HG03280 (cell line): ENCODE data around the gene LARP1.

ENCODE experiments used
- ATAC-seq: cut with Tn5 transposase; IDR thresholded peaks from one replicate; pipeline ENCODE4 v1.9.1; 2021; ENCODE audit warnings: mild to moderate bottlenecking, moderate library complexity; ENCODE audit not compliant: unreplicated experiment

Gene LARP1

DNA sequence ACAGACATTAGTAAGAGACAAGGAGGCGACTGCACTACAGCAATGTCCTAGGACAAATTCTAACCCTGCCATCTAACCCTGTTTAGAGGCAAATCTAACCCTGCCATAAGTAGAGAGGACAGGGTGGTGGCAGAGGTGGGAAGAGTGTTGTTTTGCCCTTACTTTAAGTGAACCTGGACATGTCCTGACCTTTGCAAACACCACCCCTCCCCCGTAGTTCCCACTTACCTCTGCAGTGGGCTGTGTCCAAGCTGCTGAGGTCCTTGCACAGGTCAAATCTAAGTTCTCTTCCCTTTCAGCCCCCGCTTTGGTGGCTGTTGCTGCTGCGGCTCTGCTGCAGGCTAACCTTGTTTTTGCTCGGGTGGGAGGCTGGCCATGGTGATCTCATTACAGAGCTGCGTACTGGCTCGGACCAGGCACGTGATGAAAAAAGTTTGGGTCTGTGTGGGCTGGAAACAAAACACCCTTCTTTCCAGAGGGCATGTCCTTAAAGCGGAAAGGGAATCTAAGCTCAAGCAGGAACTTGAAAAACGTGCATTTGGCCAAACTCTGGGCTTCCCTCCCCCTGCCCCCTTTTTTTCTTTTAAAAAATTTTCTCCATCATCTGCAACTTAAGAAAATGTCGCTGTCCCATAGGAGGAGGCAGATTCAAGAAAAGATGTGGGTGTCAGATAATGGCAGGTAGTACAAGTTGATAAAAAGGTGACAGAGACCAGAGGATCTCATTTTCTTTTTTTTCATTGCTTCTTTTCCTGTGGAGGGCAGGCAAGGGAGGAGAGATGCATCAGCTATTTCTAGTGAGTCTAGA lies 95.3 kb downstream of the LARP1 start, which contains the start of gene FAXDC2:
Gene FAXDC2, minus strand, starts transcription at position 349 of the 808 bp plus-strand sequence. CDS start 12,425 bp downstream, outside the sequence.
- no peak for ATAC-seq

DNA sequence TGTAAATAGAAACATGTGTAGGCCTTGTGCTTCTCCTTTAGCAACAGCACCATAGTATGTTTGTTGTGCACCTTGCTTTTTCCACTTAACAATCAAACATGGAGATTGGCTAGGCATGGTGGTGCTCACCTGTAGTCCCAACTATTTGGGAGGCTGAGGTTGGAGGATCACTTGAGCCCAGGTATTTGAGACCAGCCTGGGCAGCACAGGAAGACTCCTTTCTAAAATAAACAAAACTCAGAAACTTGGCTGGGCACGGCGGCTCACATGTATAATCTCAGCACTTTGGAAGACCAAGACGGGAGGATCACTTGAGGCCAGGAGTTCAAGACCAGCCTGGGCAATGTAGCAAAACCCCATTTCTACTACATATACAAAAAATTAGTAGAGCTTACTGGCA lies 96.2 kb downstream of the LARP1 start:
- no peak for ATAC-seq

DNA sequence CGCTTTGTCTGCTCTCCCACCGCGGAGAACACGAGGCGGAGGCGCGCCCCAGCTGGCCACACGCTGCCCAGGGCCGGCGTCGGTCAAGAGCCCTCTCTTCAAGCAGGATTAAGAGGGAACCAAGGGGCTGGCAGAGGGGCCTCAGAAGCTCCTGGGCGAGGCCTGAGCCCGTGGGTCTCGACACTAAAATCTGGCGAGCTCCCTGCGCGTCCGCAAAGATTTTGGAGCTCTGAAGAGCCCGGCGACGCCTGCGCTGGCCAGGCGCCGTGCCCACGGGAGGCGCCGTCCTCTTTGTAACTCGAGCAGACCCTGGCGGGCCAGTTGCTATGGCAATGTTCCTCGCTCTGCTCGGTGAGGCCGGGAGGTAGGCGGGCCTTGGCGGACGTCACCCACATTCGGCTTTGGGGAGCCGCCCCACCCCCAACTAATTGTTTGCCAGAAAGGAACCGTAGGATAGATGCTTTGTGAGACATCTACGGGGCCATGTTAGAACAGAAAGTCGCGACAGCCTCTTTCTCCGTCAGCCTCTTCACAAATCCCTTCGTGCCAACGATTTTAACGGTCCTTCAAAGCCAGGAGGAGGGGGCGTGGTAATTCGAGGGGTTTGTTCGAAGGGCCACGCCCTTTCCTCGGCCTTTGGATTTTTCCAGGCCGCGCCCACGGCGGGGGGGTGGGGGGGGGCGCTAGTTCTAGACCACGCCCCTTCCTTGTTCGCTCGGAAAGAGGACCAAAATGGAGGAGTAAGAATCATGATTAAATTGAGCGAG lies 102.5 kb downstream of the LARP1 start:
- peak; percentile 64 for ATAC-seq

DNA sequence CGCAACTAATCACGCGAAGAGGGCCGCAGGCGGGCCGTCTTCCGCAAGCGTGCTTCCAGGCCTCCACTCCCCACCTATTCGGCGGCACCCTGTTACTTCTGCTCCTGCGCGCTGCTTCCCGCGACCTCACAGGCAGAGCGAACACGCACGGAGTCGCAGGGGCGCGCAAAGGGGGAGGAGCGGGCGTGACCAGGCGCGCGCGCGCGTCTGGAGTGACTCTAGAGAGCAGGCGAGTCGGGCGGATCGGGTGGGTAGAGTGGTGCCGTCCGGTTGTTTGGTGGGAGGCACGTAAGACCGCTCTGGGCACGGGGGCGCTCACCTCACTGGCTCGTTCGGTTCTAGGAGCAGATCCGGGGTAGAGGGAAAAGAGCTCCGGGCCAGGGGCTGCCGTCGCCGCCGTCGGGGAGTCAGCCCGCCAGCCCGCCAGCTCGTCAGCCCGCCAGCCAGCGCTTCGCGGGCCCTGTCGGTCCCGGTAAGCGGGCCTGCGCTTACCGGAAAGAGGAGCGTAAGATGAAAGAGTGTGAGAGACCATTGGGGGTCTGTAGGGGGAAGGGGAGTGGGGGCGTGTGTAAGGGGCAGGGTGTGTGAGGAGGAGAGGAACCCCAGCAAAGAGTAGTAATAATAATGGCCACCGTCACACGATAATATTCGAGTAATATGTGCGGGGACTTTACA lies 103.3 kb downstream of the LARP1 start, which contains the start of gene CNOT8:
Gene CNOT8, plus strand, starts transcription at position 331 of the 675 bp plus-strand sequence. CDS start 4,652 bp downstream, outside the sequence.
- peak; percentile 83 for ATAC-seq

DNA sequence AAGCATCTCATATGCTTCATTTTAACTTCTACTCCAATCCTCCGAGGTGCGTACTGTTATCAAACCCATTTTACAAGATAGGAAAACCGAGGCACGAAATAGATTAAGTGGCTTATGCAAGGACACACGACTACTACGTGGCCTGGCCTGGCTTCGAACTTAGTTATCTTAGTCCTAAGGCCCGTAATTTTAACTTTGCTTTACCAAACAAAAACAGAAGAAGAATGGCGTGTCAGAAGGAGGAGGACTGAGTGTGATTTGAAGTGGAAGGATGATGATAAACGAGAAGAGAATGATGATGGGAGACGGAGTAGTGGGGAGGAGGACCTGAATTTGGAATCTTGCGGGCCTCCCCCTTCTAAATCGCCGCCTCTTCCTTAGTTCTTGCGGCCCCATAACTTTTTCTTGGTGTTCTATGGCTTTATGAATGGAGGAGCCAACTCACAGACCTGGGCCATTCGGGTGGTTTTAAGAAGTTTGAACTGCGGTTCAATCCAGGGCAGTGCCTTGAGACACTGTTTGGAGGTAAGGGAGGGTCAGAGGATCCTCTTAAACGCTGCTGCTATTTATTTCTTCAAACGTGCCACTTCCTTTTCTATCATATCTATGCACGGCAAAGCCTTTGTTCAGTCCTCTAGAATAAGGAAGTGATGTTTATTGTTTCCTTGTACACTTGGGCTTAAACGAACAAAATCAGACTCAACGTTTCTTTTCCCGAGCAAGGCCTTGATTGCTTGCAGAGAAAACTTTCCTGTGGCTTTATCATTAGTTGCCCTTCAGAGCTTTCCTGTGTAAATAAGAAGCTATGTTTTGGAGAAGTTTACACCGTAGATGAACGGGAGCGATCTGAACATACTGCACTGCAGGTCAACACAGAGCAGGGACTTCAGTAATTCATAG lies 104.0 kb downstream of the LARP1 start:
- no peak for ATAC-seq

DNA sequence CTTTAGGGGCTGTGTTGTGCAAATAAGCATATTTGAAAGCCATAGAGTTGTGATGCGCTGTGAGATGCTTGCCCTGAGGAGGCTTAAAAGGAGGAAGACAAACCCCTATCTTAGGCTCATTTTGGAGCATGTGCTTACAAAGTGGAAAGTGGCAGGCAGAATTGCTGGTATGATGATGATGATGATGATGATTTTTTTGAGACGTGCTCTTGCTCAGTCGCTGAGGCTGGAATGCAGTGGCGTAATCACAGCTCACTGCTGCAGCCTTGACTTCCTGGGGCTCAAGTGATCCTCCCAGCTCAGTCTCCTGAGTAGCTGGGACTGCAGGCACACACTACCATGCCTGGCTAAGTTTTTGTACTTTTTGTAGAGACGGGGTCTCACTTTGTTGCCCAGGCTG lies 104.9 kb downstream of the LARP1 start:
- ATAC-seq, result no peak

DNA sequence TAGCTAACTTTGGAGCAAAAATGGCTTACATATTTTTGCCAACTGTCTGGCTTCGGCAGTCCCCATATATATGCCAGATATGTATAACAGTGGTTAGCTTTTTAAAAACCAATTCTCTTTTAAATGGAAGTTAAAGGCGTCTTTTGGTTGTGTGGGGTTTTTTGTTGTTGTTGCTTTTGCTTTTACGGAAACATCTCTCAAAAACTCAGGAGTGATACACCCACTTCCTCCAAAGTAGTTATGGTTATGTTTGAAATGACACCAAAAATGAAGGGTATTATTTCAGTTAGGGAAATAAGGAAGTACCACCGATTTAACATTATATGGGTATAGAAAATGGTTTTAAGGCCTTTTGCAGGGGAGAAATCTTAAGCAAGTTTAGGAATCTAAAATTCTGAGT lies 105.6 kb downstream of the LARP1 start:
- no peak for ATAC-seq

DNA sequence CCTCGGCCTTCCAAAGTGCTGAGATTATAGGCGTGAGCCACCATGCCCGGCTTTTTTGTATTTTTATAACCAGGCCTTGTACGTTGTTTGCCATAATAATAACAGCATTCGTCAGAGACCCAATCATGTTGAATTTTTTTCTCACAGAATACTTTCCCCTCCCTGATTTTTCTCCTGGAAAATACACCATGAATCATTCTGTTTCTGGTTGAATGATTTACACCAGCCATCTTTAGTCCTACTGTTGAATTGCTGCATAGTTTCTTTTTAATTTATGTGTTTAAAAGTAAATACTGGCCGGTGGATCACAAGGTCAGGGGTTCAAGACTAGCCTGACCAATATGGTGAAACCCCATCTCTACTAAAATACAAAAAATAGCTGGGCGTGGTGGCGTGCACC lies 106.8 kb downstream of the LARP1 start:
- no peak for ATAC-seq

DNA sequence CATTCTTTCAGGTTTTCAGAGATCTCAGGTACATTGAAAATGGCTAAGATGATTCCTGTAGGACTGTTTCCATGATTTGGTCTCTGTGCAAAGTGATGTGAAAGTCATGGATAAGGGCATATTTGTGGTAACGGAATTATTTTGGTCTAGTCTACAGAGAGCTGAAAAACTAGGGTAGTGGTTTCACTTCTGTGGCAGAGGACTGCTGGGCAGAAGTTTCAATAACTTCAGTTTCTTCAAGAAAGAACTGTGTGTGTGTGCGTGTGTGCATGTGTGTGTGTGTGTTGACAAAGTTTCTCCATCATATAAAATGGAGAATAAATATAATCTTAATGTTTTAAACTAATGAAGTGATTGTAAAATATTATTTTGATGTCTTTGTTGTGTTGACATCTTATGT lies 107.6 kb downstream of the LARP1 start:
- ATAC-seq, result no peak

DNA sequence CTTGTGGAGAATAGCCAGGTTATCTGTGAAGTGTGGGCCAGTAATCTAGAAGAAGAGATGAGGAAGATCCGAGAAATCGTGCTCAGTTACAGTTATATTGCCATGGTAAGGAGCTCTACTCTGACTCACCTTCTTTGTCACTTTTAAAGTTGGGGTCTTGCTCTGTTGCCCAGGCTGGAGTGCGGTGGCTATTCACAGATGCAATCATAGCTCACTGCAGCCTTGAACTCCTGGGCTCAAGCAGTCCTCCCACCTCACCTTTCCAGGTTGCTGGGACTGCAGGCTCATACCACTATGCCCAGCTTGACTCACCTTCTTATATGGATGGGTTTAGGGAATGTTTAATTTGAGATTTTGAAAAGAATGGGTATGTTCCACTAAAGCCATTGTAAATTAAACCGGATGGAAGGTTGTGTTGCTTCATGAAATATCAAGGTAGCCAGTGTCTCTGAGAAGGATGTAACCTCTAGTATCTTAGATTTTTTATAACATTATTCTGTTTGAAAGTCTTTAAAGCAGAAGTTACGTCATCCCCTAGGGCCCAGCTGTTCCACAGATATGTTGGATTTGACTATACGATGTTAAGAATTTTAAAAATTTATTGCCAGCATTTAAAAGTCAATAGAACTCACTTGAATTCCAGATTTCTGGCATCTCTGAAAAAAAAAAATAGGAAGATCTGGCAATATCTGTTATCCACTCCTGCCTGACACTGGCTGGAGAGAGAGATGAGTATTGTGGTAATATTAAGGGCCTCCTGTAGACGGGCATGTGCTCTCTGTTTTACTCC lies 108.3 kb downstream of the LARP1 start:
- no peak for ATAC-seq

DNA sequence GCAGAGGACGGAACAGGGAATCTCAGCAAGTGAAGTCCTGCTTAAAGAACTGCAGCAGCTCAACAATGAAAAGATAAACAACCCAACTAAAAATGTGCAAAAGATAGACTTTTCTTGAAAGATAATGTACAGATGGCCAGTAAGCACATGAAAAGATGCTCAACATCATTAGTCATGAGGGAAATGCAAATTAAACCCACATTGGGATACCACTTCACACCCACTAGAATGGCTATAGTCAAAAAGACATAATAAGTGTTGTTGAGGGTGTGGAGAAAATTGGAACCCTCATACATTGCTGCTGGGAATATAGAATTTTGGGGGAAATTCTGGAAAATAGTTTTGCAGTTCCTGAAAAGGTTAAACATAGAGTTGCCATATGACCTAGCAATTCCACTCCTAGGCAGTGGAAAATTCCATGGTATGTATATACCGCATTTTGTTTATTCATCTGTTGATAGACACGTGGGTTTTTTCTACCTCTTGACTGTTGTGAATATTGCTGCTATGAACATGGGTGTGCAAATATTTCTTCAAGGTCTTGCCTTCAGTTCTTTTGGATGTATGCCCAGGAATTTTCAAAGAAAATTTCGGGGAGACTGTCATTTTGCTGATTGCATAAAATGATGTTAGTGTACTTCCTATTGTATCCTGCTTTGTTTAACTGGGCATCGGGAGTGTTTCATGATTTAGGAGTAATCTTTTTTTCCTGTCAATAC lies 110.4 kb downstream of the LARP1 start:
- no peak for ATAC-seq

DNA sequence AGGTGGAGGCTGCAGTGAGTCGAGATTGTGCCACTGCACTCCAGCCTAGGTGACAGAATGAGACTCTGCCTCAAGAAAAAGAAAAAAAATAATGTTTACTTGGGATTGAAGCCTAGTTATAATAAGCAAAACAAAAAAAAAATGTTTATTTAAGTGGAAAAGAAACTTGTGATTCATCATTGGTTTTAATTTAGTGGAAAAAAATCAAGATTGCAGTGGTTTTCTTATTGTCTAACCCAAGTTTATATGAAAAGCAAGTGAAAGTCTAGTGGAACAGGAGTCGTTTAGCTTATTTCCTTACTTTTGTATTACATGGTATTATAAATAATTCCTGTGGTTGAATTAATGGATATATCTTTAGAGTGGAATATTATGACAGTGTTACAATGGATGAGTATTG lies 111.7 kb downstream of the LARP1 start:
- no peak for ATAC-seq
